ENCODE results near the gene PDE6D. TPM values are rescaled to one million over a fixed set of nuclear protein-coding genes. Genes with fewer than 3 reads are reported as not detected.

PDE6D gene
- 15.7 and 20.4 TPM in 2 replicates for total RNA-seq

GRCh38 chr2:231780909-231781797, at the start of gene PDE6D:
TSS of gene PDE6D (minus strand) at chr2:231781282. CDS start at chr2:231781114, 168 bp downstream.

DNA sequence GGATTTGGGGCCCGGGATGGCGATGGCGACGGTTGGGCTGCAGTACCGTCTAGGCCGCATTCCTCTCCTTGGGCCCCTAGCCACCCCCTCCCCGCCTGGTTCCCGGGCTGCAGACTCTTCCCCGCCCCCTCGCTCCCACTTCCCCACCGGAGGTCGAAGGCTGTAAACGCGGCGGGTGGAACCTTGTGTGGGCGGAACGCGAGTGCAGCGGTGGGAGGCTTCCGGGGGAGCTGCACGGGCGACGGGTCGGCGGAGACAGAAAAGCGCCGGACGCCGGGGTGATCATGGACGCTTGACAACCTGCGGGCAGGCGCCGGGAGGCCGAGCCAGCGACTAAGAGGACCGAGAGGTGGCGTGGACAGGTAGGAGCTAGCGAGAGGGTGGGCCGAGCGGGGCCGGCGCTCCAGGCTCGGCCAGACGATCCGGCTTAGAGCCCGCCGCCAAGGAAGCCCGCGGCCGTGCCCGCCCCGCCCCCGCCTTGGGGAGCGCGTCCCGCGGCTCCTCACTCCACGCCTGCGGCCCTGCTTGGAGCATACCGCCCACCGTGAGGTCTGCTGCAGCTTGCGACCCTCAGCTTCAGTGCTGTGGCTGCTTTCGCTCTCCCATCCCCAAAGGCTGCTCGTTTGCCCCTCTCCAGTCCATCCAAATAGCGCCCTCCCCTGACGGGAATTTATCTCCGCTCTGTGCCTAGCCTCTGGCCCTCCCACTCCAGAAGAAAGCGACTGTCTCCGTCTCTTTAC, 5.3 kb upstream of the PDE6D start, which contains the start of gene COPS7B:
Gene COPS7B (plus strand): TSS at position 269 of the 740 bp plus-strand sequence. CDS start 2,126 bp downstream, outside the sequence.

DNA sequence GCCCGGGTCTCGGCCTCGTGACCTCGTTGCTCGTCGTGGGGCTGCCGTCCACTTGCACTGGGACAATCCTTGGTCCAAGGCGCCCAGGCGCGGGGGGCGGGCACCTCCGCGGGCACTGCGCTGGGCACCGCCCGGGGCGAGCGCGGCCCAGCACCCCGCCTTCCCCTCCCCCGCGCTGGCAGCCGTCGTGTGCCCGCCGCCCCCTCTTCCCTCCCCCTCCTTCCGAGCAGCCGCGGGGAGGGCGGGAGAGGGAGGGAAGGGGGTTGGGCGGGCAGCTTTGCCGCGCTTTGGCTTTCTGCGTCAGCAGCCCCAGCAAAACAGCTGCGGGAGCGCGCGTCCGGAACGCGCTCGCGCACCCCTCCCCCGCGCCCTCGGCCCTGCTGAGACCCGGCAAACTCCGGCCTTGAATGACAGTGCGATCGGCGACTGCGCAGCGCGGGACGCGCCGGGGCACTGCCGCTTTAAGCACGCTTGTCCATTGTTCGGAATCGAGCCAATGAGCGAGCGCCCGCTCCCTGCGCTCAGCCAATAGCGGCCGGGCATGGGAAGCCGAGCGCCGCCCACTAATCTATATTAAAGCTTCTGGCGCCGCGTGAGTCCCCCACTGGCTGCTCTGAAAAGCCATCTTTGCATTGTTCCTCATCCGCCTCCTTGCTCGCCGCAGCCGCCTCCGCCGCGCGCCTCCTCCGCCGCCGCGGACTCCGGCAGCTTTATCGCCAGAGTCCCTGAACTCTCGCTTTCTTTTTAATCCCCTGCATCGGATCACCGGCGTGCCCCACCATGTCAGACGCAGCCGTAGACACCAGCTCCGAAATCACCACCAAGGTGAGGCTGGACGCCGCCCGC, 72.9 kb downstream of the PDE6D start, which contains the start of gene PTMA:
Gene PTMA (plus strand): TSS at position 599 of the 846 bp plus-strand sequence. CDS start 182 bp downstream, at position 781.

Other genes starting within 250 kb of the PDE6D start
- gene TEX44, start 188.4 kb downstream of the PDE6D start, total RNA-seq, result not detected in 2 replicates
- gene PTMA, start 72.8 kb downstream of the PDE6D start, total RNA-seq, result 655 and 888 TPM in 2 replicates
- 22.1 and 26.6 TPM in 2 replicates for gene COPS7B, start 5.2 kb upstream of the PDE6D start, total RNA-seq
- not detected in 2 replicates for gene NPPC, start 145.1 kb upstream of the PDE6D start, total RNA-seq
- gene DIS3L2, start 180.4 kb upstream of the PDE6D start, total RNA-seq, result 14.6 and 16.6 TPM in 2 replicates

Measured in epithelial cell of alveolus of lung (primary cell).